BLaER1 (cell line): ENCODE results near the gene TNFRSF8.

Experiments used
- H3K27ac ChIP-seq: shearing (Covaris generic); formaldehyde crosslinking; 2 replicates; pipeline ENCODE4 v1.8.1; 2022
- H3K27me3 ChIP-seq: shearing (Covaris generic); formaldehyde crosslinking; 2 replicates; pipeline ENCODE4 v1.8.1; 2022
- H3K36me3 ChIP-seq: shearing (Covaris generic); formaldehyde crosslinking; 2 replicates; pipeline ENCODE4 v1.8.1; 2022
- H3K4me1 ChIP-seq: shearing (Covaris generic); formaldehyde crosslinking; 2 replicates; pipeline ENCODE4 v1.8.1; 2022
- H3K4me2 ChIP-seq: shearing (Covaris generic); formaldehyde crosslinking; 2 replicates; pipeline ENCODE4 v1.8.1; 2022
- H3K4me3 ChIP-seq: shearing (Covaris generic); formaldehyde crosslinking; 2 replicates; pipeline ENCODE4 v1.8.1; 2022
- H3K9ac ChIP-seq: shearing (Covaris generic); formaldehyde crosslinking; 2 replicates; pipeline ENCODE4 v1.8.1; 2022
- H3K9me3 ChIP-seq: shearing (Covaris generic); formaldehyde crosslinking; 2 replicates; pipeline ENCODE4 v1.8.1; 2022
- H4K20me1 ChIP-seq: shearing (Covaris generic); formaldehyde crosslinking; 2 replicates; pipeline ENCODE4 v1.8.1; 2022
- Cebpa-rat ChIP-seq: shearing (Covaris generic); IDR thresholded peaks from 2 replicates; pipeline ENCODE4 v1.8.1; 2022

TNFRSF8 gene

GRCh38 chr1:12112711-12113161 lies 49.6 kb downstream of the TNFRSF8 start:
- H3K4me1 ChIP-seq: peaks cover 18% of the 10 kb centered on the region
- H3K36me3 ChIP-seq: peaks cover 73% of the 10 kb centered on the region
- H3K9me3 ChIP-seq: no peaks in the 10 kb centered on the region
- TF ChIP-seq Cebpa-rat: no peak
- H3K4me2 ChIP-seq: no peak overlapping the region
- H3K4me3 ChIP-seq: no peak overlapping the region
- H3K27me3 ChIP-seq: no peaks in the 10 kb centered on the region
- no peaks in the 10 kb centered on the region for H4K20me1 ChIP-seq
- no peak overlapping the region for H3K9ac ChIP-seq
- H3K27ac ChIP-seq: no peak overlapping the region

GRCh38 chr1:12113433-12114339 lies 50.6 kb downstream of the TNFRSF8 start:
- Histone ChIP-seq H3K27me3 (no peaks in the 10 kb centered on the region), H3K9me3 (no peaks in the 10 kb centered on the region), H3K4me3 (no peak overlapping the region), H3K9ac (no peak overlapping the region), H3K27ac (no peak overlapping the region), H3K36me3 (peaks cover 72% of the 10 kb centered on the region), H3K4me1 (peaks cover 17% of the 10 kb centered on the region), H3K4me2 (no peak overlapping the region), H4K20me1 (no peaks in the 10 kb centered on the region)
- TF ChIP-seq Cebpa-rat: no peak

- H3K4me3 ChIP-seq: no peak overlapping the region
- no peak overlapping the region for H3K4me2 ChIP-seq
- peaks cover 11% of the 10 kb centered on the region for H3K4me1 ChIP-seq
- no peak overlapping the region for H3K9ac ChIP-seq
- H3K9me3 ChIP-seq: no peaks in the 10 kb centered on the region
- H3K36me3 ChIP-seq: peaks cover 69% of the 10 kb centered on the region
- H4K20me1 ChIP-seq: no peaks in the 10 kb centered on the region
- no peak for TF ChIP-seq Cebpa-rat
- H3K27ac ChIP-seq: no peak overlapping the region
- H3K27me3 ChIP-seq: no peaks in the 10 kb centered on the region
These were observed 51.2 kb downstream of the TNFRSF8 start for GRCh38 chr1:12114340-12114683.

GRCh38 chr1:12114916-12115315 lies 51.8 kb downstream of the TNFRSF8 start:
- no peak overlapping the region for H3K4me3 ChIP-seq
- H4K20me1 ChIP-seq: no peaks in the 10 kb centered on the region
- H3K9me3 ChIP-seq: no peaks in the 10 kb centered on the region
- no peak overlapping the region for H3K9ac ChIP-seq
- H3K27me3 ChIP-seq: no peaks in the 10 kb centered on the region
- H3K4me2 ChIP-seq: no peak overlapping the region
- peaks cover 67% of the 10 kb centered on the region for H3K36me3 ChIP-seq
- peaks cover 6% of the 10 kb centered on the region; the same call in 1 of the 2 replicates for H3K4me1 ChIP-seq
- H3K27ac ChIP-seq: no peak overlapping the region
- TF ChIP-seq Cebpa-rat: no peak

- no peak for TF ChIP-seq Cebpa-rat
- Histone ChIP-seq H3K4me3 (no peak overlapping the region), H3K9me3 (no peaks in the 10 kb centered on the region), H3K9ac (no peak overlapping the region), H3K36me3 (peaks cover 37% of the 10 kb centered on the region), H3K27ac (peak overlapping the region; percentile 14; the same call in 1 of the 2 replicates), H4K20me1 (no peaks in the 10 kb centered on the region), H3K4me1 (peaks cover 16% of the 10 kb centered on the region), H3K27me3 (no peaks in the 10 kb centered on the region), H3K4me2 (no peak overlapping the region)
These were observed 58.3 kb downstream of the TNFRSF8 start for GRCh38 chr1:12121212-12122003.

- H3K27ac ChIP-seq: no peak overlapping the region
- H3K27me3 ChIP-seq: no peaks in the 10 kb centered on the region
- TF ChIP-seq Cebpa-rat: no peak
- H4K20me1 ChIP-seq: no peaks in the 10 kb centered on the region
- no peak overlapping the region for H3K4me2 ChIP-seq
- H3K9ac ChIP-seq: no peak overlapping the region
- peaks cover 23% of the 10 kb centered on the region for H3K36me3 ChIP-seq
- H3K9me3 ChIP-seq: no peaks in the 10 kb centered on the region
- H3K4me3 ChIP-seq: no peak overlapping the region
- peaks cover 27% of the 10 kb centered on the region for H3K4me1 ChIP-seq
These were observed 60.1 kb downstream of the TNFRSF8 start for GRCh38 chr1:12123172-12123571.

- Histone ChIP-seq H3K27ac (0 out of 2 replicates have a peak overlapping the region, but pooled peaks have one; percentile 30), H3K27me3 (no peaks in the 10 kb centered on the region), H4K20me1 (no peaks in the 10 kb centered on the region), H3K9me3 (no peaks in the 10 kb centered on the region), H3K4me1 (peaks cover 35% of the 10 kb centered on the region), H3K36me3 (peaks cover 16% of the 10 kb centered on the region), H3K4me3 (no peak overlapping the region), H3K9ac (no peak overlapping the region), H3K4me2 (peak overlapping the region; percentile 55)
- TF ChIP-seq Cebpa-rat: no peak
These were observed 61.8 kb downstream of the TNFRSF8 start for GRCh38 chr1:12124693-12125421.

- Histone ChIP-seq H3K36me3 (peaks cover 11% of the 10 kb centered on the region), H3K9me3 (no peaks in the 10 kb centered on the region), H3K4me3 (no peak overlapping the region), H3K4me1 (peaks cover 35% of the 10 kb centered on the region), H3K9ac (no peak overlapping the region), H3K4me2 (peak overlapping the region; percentile 55), H3K27me3 (no peaks in the 10 kb centered on the region), H3K27ac (peak overlapping the region; percentile 30), H4K20me1 (no peaks in the 10 kb centered on the region)
- no peak for TF ChIP-seq Cebpa-rat
These were observed 62.6 kb downstream of the TNFRSF8 start for GRCh38 chr1:12125422-12126355.
